Fibroblast of mammary gland (primary cell): ENCODE measurements around the gene SRP9.
"Not testable (repeated sequence)": the region's sequence is repeated elsewhere in the genome, so short reads cannot be mapped to it uniquely, and the experiment has no call there.

Experiments
- DNase-seq: peaks from one replicate; pipeline ENCODE4 v3.0.0-alpha.2; 2010; ENCODE audit warnings: low read depth
- H3K4me3 ChIP-seq: 2 replicates; pipeline ENCODE4 v1.5.1; 2011; ENCODE audit warnings: low read depth, mild to moderate bottlenecking, low read length, moderate library complexity; ENCODE audit not compliant: control insufficient read depth
- CTCF ChIP-seq: conservative IDR thresholded peaks from 2 replicates; pipeline ENCODE4 v1.5.1; 2011; ENCODE audit warnings: low read depth, low read length, inconsistent platforms; ENCODE audit not compliant: control insufficient read depth, insufficient read depth

The SRP9 gene

GRCh38 chr1:225811622-225812487 lies 34.2 kb downstream of the SRP9 start:
- no peak overlapping the region for H3K4me3 ChIP-seq
- TF ChIP-seq CTCF, result peak; percentile 55
- no peak for DNase-seq

GRCh38 chr1:225812488-225813213 lies 35.0 kb downstream of the SRP9 start:
- no peak for TF ChIP-seq CTCF
- no peak for DNase-seq
- no peak overlapping the region for H3K4me3 ChIP-seq

GRCh38 chr1:225813214-225813964 lies 35.8 kb downstream of the SRP9 start:
- no peak for TF ChIP-seq CTCF
- no peak overlapping the region for H3K4me3 ChIP-seq
- DNase-seq, result peak; percentile 79

GRCh38 chr1:225814381-225814780 lies 36.8 kb downstream of the SRP9 start:
- DNase-seq, result no peak
- no peak overlapping the region for H3K4me3 ChIP-seq
- TF ChIP-seq CTCF, result no peak

GRCh38 chr1:225815090-225815489 lies 37.5 kb downstream of the SRP9 start:
- not testable (repeated sequence) for DNase-seq, H3K4me3 ChIP-seq

- no peak overlapping the region for H3K4me3 ChIP-seq
- TF ChIP-seq CTCF, result no peak
- no peak for DNase-seq
Observed at GRCh38 chr1:225815526-225816178, 38.0 kb downstream of the SRP9 start.
